ENCODE data around the gene SAE1.

The SAE1 gene

GRCh38 chr19:47107202-47107952 is 23.3 kb upstream of the SAE1 start:
- FAIRE-seq: no peak

- FAIRE-seq: no peak
Measured at GRCh38 chr19:47107953-47108746, 22.5 kb upstream of the SAE1 start.

GRCh38 chr19:47109177-47109540 is 21.5 kb upstream of the SAE1 start:
- FAIRE-seq: no peak

GRCh38 chr19:47109541-47110375 is 20.9 kb upstream of the SAE1 start:
- peak; percentile 23 for FAIRE-seq

GRCh38 chr19:47110521-47111005 is 20.1 kb upstream of the SAE1 start:
- no peak for FAIRE-seq

GRCh38 chr19:47111006-47111621 is 19.5 kb upstream of the SAE1 start:
- FAIRE-seq: no peak

GRCh38 chr19:47111682-47112165 is 18.9 kb upstream of the SAE1 start:
- FAIRE-seq: no peak

- FAIRE-seq: no peak
Measured at GRCh38 chr19:47112166-47112996, 18.3 kb upstream of the SAE1 start.

GRCh38 chr19:47112997-47113849 is 17.4 kb upstream of the SAE1 start, which contains the start of gene ZC3H4:
Gene ZC3H4 (minus strand): TSS chr19:47113776. CDS start chr19:47112584, 1,192 bp downstream.
- peak; percentile 98 for FAIRE-seq

GRCh38 chr19:47113850-47114651 is 16.6 kb upstream of the SAE1 start:
- FAIRE-seq: no peak

- FAIRE-seq: no peak
Measured at GRCh38 chr19:47120470-47121067, 10.1 kb upstream of the SAE1 start.

- FAIRE-seq: peak; percentile 82
Measured at GRCh38 chr19:47122359-47123335, 8.0 kb upstream of the SAE1 start.

- no peak for FAIRE-seq
Measured at GRCh38 chr19:47123406-47123805, 7.2 kb upstream of the SAE1 start.

GRCh38 chr19:47124937-47125668 is 5.5 kb upstream of the SAE1 start:
- FAIRE-seq: peak; percentile 94

- no peak for FAIRE-seq
Measured at GRCh38 chr19:47125669-47125938, 5.0 kb upstream of the SAE1 start.

GRCh38 chr19:47129579-47129978 is 1.1 kb upstream of the SAE1 start:
- FAIRE-seq: no peak

- FAIRE-seq: no peak
Measured at GRCh38 chr19:47130120-47130588, 481 bp upstream of the SAE1 start.

Data from endometrium (tissue), 2 donors.